HCT116 (cell line): Measurements from ENCODE around the gene FAM162B. TPM values are rescaled to one million over a fixed set of nuclear protein-coding genes. Genes with fewer than 3 reads are reported as not detected.

Source experiments
- ATAC-seq: fragments of 200-7000 bp; cut with Tn5 transposase; 2 replicates; pipeline ENCODE4 v1.9.1; 2020; ENCODE audit warnings: mild to moderate bottlenecking, moderate library complexity
- BruUV-seq: library from RNA; stranded (reverse); fragments of 400-500 nt; replicated peaks from 2 replicates; lab custom pipeline; 2021; lab: Mats Ljungman, UMichigan
- CTCF ChIA-PET: fragments of 300-600 bp; sonication (Branson Sonifier 250); formaldehyde crosslinking; loops from one replicate; lab custom pipeline; 2021; ENCODE audit warnings: antibody characterized with exemption; lab: Charles Lee
- POLR2A ChIA-PET: fragments of 300-600, 350-600 bp; sonication (Branson Sonifier 250); formaldehyde crosslinking; loops from one replicate; lab custom pipeline; 2021; ENCODE audit warnings: antibody characterized with exemption; lab: Charles Lee
- RAD21 ChIA-PET, 2 experiments: fragments of 300-600 bp; sonication (Branson Sonifier 250); formaldehyde crosslinking; loops; one replicate each; lab custom pipeline; 2023; ENCODE audit warnings: low total read pairs in 2 of 2; ENCODE audit not compliant: uncharacterized antibody in 2 of 2, unreplicated experiment in 2 of 2, low non-redundant PET in 1 of 2; lab: Charles Lee
- DNase-seq: peaks from one replicate; pipeline ENCODE4 v3.0.0-alpha.2; 2010; ENCODE audit warnings: low read depth, low spot score
- H2AFZ ChIP-seq: fragments of 200-600 bp; shearing (Covaris generic), sonication (generic); 2 replicates; pipeline ENCODE4 v1.6.1; 2017; ENCODE audit warnings: low read depth, mixed run types, mixed read lengths, antibody characterized with exemption, low read length; ENCODE audit not compliant: poor library complexity, severe bottlenecking
- H3K27ac ChIP-seq: 2 replicates; pipeline ENCODE4 v1.5.1; 2012; ENCODE audit warnings: low read depth, low read length
- H3K27me3 ChIP-seq: fragments of 200-600 bp; sonication (generic); 2 replicates; pipeline ENCODE4 v1.6.1; 2016; ENCODE audit warnings: mixed run types, low read length, mixed read lengths; ENCODE audit not compliant: insufficient read depth
- H3K36me3 ChIP-seq, 2 experiments: fragments of 200-500 bp in 1 of 2; fragments of 200-600 bp in 1 of 2; sonication (Bioruptor generic) in 1 of 2; sonication (generic) in 1 of 2; 2 replicates each; pipeline versions ENCODE4 v1.5.1 to v1.6.1; 2014 to 2016; ENCODE audit warnings: low read length in 2 of 2, inconsistent platforms in 1 of 2, mixed read lengths in 1 of 2, mixed run types in 1 of 2; ENCODE audit not compliant: insufficient read depth in 2 of 2, control insufficient read depth in 1 of 2
- H3K4me1 ChIP-seq, 2 experiments: fragments of 200-600 bp in 1 of 2; sonication (generic) in 1 of 2; 2 replicates each; pipeline versions ENCODE4 v1.5.1 to v1.6.1; 2012 to 2017; ENCODE audit warnings: low read length in 2 of 2, inconsistent platforms in 1 of 2, mild to moderate bottlenecking in 1 of 2, mixed read lengths in 1 of 2, mixed run types in 1 of 2, moderate library complexity in 1 of 2; ENCODE audit not compliant: insufficient read depth in 2 of 2, control insufficient read depth in 1 of 2
- H3K4me2 ChIP-seq: fragments of 200-600 bp; sonication (generic); 2 replicates; pipeline ENCODE4 v1.6.1; 2017; ENCODE audit warnings: mixed run types, low read length, mixed read lengths
- H3K4me3 ChIP-seq, 2 experiments: fragments of 200-600 bp in 1 of 2; sonication (generic) in 1 of 2; replicated peaks in 1 of 2; 2 replicates each; pipeline ENCODE4 v1.5.1; 2011 to 2016; ENCODE audit warnings: low read length in 2 of 2, control low read depth in 1 of 2, low read depth in 1 of 2, mild to moderate bottlenecking in 1 of 2, mixed read lengths in 1 of 2, mixed run types in 1 of 2
- H3K79me2 ChIP-seq: fragments of 200-600 bp; sonication (generic); 2 replicates; pipeline ENCODE4 v1.6.1; 2017; ENCODE audit warnings: mild to moderate bottlenecking, mixed run types, low read length, moderate library complexity, mixed read lengths; ENCODE audit not compliant: insufficient read depth
- H3K9ac ChIP-seq: fragments of 200-600 bp; sonication (generic); 2 replicates; pipeline ENCODE4 v1.6.1; 2016; ENCODE audit warnings: low read length, mixed read lengths
- H3K9me2 ChIP-seq: fragments of 200-600 bp; sonication (generic), shearing (Covaris generic); 2 replicates; pipeline ENCODE4 v1.6.1; 2017; ENCODE audit warnings: mixed run types, mild to moderate bottlenecking, moderate library complexity; ENCODE audit not compliant: insufficient read depth
- H3K9me3 ChIP-seq, 2 experiments: fragments of 200-500 bp in 1 of 2; fragments of 200-600 bp in 1 of 2; sonication (Bioruptor generic) in 1 of 2; sonication (generic) in 1 of 2; 2 replicates each; pipeline ENCODE4 v1.6.1; 2014 to 2017; ENCODE audit warnings: low read length in 2 of 2, mixed read lengths in 2 of 2, inconsistent platforms in 1 of 2, low read depth in 1 of 2, mild to moderate bottlenecking in 1 of 2, mixed run types in 1 of 2, moderate library complexity in 1 of 2; ENCODE audit not compliant: control insufficient read depth in 1 of 2, insufficient read depth in 1 of 2
- H4K20me1 ChIP-seq: fragments of 200-600 bp; sonication (generic), shearing (Covaris generic); 2 replicates; pipeline ENCODE4 v1.6.1; 2017; ENCODE audit warnings: mixed run types, mild to moderate bottlenecking, moderate library complexity; ENCODE audit not compliant: insufficient read depth
- CBX3 ChIP-seq: IDR thresholded peaks from 2 replicates; pipeline ENCODE4 v1.6.1; 2012; ENCODE audit warnings: low read depth
- CEBPB ChIP-seq: IDR thresholded peaks from 2 replicates; pipeline ENCODE4 v1.6.1; 2012; ENCODE audit warnings: low read depth
- ELF1 ChIP-seq: IDR thresholded peaks from 2 replicates; pipeline ENCODE4 v1.6.1; 2012; ENCODE audit warnings: low read depth, borderline replicate concordance
- EZH2 ChIP-seq: fragments of 200-600 bp; sonication (generic); IDR thresholded peaks from 2 replicates; pipeline ENCODE4 v1.6.1; 2017; ENCODE audit warnings: antibody characterized with exemption, mixed run types
- EZH2phosphoT487 ChIP-seq: fragments of 200-600 bp; IDR thresholded peaks from 2 replicates; pipeline ENCODE4 v1.6.1; 2018; ENCODE audit warnings: antibody characterized with exemption, borderline replicate concordance
- JUND ChIP-seq: IDR thresholded peaks from 2 replicates; pipeline ENCODE4 v1.6.1; 2012
- POLR2A ChIP-seq: IDR thresholded peaks from 2 replicates; pipeline ENCODE4 v1.7.0; 2011; ENCODE audit warnings: borderline replicate concordance; ENCODE audit not compliant: insufficient read depth, insufficient read length; ENCODE audit errors: extremely low read depth
- POLR2AphosphoS5 ChIP-seq: IDR thresholded peaks from 2 replicates; pipeline ENCODE4 v1.6.1; 2011; ENCODE audit warnings: mild to moderate bottlenecking, low read depth, low read length, moderate library complexity
- RAD21 ChIP-seq: IDR thresholded peaks from 2 replicates; pipeline ENCODE4 v1.6.1; 2012; ENCODE audit warnings: low read depth, mild to moderate bottlenecking
- SP1 ChIP-seq: IDR thresholded peaks from 2 replicates; pipeline ENCODE4 v1.6.1; 2012; ENCODE audit warnings: low read depth
- TCF7L2 ChIP-seq: IDR thresholded peaks from 2 replicates; pipeline ENCODE4 v1.7.0; 2011; ENCODE audit warnings: borderline replicate concordance, inconsistent platforms; ENCODE audit not compliant: insufficient read depth, insufficient read length; ENCODE audit errors: extremely low read depth
- ZFX ChIP-seq: fragments of 450-650 bp; IDR thresholded peaks from 2 replicates; pipeline ENCODE4 v1.6.1; 2017
- ZNF274 ChIP-seq: fragments of 200-500 bp; sonication (Bioruptor generic); IDR thresholded peaks from 2 replicates; pipeline ENCODE4 v1.6.1; 2014; ENCODE audit warnings: mild to moderate bottlenecking, low read depth, low read length, inconsistent platforms
- intact Hi-C: fragments of 100-400 bp; cut with micrococcal nuclease; formaldehyde crosslinking; loops from 2 replicates; pipeline ENCODE4 v1.10.0; 2022
- total RNA-seq: library from RNA; stranded (reverse); gene quantifications from one replicate; pipeline ENCODE4 v1.2.1, GENCODE V29; 2021; ENCODE audit not compliant: unreplicated experiment
- TF ChIP-seq, protein P1 (sequence below): IDR thresholded peaks from 2 replicates; pipeline ENCODE4 v1.6.1; 2011; ENCODE audit warnings: mild to moderate bottlenecking, low read length, moderate library complexity; ENCODE audit not compliant: insufficient replicate concordance; ENCODE audit errors: extremely low read depth
- TF ChIP-seq, protein P2 (sequence below): IDR thresholded peaks from 2 replicates; pipeline ENCODE4 v1.6.1; 2012
- TF ChIP-seq, protein P3 (sequence below): IDR thresholded peaks from 2 replicates; pipeline ENCODE4 v1.6.1; 2012; ENCODE audit warnings: low read depth
- TF ChIP-seq, protein P4 (sequence below), 3 experiments: fragments of 200-600 bp in 1 of 3; sonication (generic) in 1 of 3; IDR thresholded peaks in 2 of 3; conservative IDR thresholded peaks in 1 of 3; 2 replicates each; pipeline ENCODE4 v1.5.1; 2012 to 2017; ENCODE audit warnings: low read depth in 2 of 3, low read length in 2 of 3, antibody characterized with exemption in 1 of 3, borderline replicate concordance in 1 of 3, control low read depth in 1 of 3, mild to moderate bottlenecking in 1 of 3, mixed read lengths in 1 of 3, mixed run types in 1 of 3, moderate library complexity in 1 of 3; ENCODE audit not compliant: insufficient read depth in 1 of 3

Gene FAM162B
- total RNA-seq, 1 experiment from 2014 or later, result not detected

DNA sequence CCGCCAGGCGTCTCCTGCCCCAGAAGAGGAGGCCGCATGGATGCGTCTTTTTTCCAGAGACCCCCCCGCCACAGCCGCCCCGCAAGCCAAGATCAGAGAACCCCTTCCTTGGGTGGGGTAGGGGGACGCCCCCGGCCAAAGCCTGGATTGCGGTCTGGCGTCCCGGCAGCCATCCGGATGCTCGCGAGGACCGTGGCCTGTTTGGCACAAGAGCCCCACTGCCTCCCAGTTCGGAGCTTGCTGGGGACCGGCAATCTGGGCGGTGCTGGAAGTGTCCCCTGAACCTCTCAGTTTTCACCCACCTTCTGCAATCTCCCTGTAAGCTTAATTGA is 924 bp downstream of the FAM162B start:
- CTCF ChIA-PET, result no interaction called here
- no peak overlapping the region for H2AFZ ChIP-seq

More for the DNA sequence above, 924 bp downstream of the FAM162B start:
- H3K9me2 ChIP-seq, result no peaks in the 10 kb centered on the region
- H3K9me3 ChIP-seq, result no peaks in the 10 kb centered on the region
- TF ChIP-seq, protein P1, sequence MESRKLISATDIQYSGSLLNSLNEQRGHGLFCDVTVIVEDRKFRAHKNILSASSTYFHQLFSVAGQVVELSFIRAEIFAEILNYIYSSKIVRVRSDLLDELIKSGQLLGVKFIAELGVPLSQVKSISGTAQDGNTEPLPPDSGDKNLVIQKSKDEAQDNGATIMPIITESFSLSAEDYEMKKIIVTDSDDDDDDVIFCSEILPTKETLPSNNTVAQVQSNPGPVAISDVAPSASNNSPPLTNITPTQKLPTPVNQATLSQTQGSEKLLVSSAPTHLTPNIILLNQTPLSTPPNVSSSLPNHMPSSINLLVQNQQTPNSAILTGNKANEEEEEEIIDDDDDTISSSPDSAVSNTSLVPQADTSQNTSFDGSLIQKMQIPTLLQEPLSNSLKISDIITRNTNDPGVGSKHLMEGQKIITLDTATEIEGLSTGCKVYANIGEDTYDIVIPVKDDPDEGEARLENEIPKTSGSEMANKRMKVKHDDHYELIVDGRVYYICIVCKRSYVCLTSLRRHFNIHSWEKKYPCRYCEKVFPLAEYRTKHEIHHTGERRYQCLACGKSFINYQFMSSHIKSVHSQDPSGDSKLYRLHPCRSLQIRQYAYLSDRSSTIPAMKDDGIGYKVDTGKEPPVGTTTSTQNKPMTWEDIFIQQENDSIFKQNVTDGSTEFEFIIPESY, result no peak
- TF ChIP-seq CBX3, result no peak
- no peak for TF ChIP-seq EZH2
- TF ChIP-seq ZFX, result no peak
- no peak for TF ChIP-seq EZH2phosphoT487
- no peak for TF ChIP-seq RAD21
- TF ChIP-seq CEBPB, result no peak
- TF ChIP-seq, protein P2, sequence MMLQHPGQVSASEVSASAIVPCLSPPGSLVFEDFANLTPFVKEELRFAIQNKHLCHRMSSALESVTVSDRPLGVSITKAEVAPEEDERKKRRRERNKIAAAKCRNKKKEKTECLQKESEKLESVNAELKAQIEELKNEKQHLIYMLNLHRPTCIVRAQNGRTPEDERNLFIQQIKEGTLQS, result no peak
- TF ChIP-seq, protein P3, sequence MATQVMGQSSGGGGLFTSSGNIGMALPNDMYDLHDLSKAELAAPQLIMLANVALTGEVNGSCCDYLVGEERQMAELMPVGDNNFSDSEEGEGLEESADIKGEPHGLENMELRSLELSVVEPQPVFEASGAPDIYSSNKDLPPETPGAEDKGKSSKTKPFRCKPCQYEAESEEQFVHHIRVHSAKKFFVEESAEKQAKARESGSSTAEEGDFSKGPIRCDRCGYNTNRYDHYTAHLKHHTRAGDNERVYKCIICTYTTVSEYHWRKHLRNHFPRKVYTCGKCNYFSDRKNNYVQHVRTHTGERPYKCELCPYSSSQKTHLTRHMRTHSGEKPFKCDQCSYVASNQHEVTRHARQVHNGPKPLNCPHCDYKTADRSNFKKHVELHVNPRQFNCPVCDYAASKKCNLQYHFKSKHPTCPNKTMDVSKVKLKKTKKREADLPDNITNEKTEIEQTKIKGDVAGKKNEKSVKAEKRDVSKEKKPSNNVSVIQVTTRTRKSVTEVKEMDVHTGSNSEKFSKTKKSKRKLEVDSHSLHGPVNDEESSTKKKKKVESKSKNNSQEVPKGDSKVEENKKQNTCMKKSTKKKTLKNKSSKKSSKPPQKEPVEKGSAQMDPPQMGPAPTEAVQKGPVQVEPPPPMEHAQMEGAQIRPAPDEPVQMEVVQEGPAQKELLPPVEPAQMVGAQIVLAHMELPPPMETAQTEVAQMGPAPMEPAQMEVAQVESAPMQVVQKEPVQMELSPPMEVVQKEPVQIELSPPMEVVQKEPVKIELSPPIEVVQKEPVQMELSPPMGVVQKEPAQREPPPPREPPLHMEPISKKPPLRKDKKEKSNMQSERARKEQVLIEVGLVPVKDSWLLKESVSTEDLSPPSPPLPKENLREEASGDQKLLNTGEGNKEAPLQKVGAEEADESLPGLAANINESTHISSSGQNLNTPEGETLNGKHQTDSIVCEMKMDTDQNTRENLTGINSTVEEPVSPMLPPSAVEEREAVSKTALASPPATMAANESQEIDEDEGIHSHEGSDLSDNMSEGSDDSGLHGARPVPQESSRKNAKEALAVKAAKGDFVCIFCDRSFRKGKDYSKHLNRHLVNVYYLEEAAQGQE, result no peak
- TF ChIP-seq, protein P4, sequence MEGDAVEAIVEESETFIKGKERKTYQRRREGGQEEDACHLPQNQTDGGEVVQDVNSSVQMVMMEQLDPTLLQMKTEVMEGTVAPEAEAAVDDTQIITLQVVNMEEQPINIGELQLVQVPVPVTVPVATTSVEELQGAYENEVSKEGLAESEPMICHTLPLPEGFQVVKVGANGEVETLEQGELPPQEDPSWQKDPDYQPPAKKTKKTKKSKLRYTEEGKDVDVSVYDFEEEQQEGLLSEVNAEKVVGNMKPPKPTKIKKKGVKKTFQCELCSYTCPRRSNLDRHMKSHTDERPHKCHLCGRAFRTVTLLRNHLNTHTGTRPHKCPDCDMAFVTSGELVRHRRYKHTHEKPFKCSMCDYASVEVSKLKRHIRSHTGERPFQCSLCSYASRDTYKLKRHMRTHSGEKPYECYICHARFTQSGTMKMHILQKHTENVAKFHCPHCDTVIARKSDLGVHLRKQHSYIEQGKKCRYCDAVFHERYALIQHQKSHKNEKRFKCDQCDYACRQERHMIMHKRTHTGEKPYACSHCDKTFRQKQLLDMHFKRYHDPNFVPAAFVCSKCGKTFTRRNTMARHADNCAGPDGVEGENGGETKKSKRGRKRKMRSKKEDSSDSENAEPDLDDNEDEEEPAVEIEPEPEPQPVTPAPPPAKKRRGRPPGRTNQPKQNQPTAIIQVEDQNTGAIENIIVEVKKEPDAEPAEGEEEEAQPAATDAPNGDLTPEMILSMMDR (IDR thresholded peaks at IDR 0.05 in 2 of 3, conservative IDR thresholded peaks at IDR 0.05 in 1 of 3; ENCODE audit: borderline replicate concordance in 1 of 3, insufficient read depth in 1 of 3, low read depth in 2 of 3, low read length in 2 of 3), result no peak
- no peak for TF ChIP-seq POLR2A
- TF ChIP-seq JUND, result no peak
- TF ChIP-seq POLR2AphosphoS5, result no peak
- no peak for TF ChIP-seq TCF7L2
- TF ChIP-seq ZNF274, result no peak
- TF ChIP-seq SP1, result no peak
- TF ChIP-seq ELF1, result no peak
- no peak for ATAC-seq
- no peaks in the 10 kb centered on the region for H3K4me1 ChIP-seq
- BruUV-seq, result no TSS peak
- RAD21 ChIA-PET, result no interaction called here
- H3K27ac ChIP-seq, result no peak overlapping the region
- no peaks in the 10 kb centered on the region for H4K20me1 ChIP-seq
- H3K36me3 ChIP-seq, result no peaks in the 10 kb centered on the region
- POLR2A ChIA-PET, result no interaction called here
- H3K79me2 ChIP-seq, result no peaks in the 10 kb centered on the region
- no peak overlapping the region for H3K9ac ChIP-seq
- no peak overlapping the region for H3K4me3 ChIP-seq
- H3K27me3 ChIP-seq, result no peaks in the 10 kb centered on the region
- no peak overlapping the region for H3K4me2 ChIP-seq
- intact Hi-C loops, result no loop called here
- no peak for DNase-seq
